GM19240 (cell line): Measurements from ENCODE around the gene ADGRV1.
"Not testable (repeated sequence)": the region's sequence is repeated elsewhere in the genome, so short reads cannot be mapped to it uniquely, and the experiment has no call there.

ENCODE experiments used
- DNase-seq: peaks from one replicate; pipeline ENCODE4 v3.0.0; 2011; ENCODE audit warnings: low spot score; ENCODE audit not compliant: insufficient read length

Gene ADGRV1

GRCh38 chr5:90549729-90550275, 8.8 kb upstream of the ADGRV1 start:
- no peak for DNase-seq

DNA sequence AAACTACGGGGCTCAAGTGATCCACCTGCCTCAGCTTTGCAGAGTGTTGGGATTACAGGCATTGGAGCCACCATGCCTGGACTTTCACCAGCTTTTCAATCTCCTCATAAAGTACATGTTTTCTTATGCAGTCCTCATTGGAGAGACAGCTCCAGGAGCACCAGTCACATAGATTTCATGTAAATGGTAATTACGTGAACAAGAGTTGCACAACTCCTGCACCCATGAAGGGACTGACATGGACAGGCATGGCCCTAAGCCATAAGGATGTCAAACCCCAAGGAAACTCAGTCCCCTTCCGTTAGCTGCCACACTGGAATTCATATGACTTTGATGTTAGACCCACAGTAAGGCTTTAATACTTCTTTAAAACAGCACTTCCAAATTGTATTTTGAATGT, 7.6 kb upstream of the ADGRV1 start:
- no peak for DNase-seq

DNA sequence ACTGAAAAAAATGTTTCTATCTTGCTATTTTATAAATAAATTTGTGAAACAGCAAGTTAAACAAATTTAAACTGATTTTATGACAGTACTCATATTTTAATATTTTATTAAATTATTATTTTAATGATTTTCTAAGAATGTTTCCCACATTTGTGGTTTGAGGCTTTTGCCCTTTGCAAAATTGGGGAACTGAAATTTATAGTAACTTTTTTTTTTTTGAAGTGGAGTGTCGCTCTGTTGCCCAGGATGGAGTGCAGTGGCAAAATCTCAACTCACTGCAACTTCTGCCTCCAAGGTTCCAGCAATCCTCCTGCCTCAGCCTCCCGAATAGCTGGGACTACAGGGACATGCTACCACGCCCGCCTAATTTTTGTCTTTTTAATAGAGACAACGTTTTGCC, 7.2 kb upstream of the ADGRV1 start:
- DNase-seq: no peak

DNA sequence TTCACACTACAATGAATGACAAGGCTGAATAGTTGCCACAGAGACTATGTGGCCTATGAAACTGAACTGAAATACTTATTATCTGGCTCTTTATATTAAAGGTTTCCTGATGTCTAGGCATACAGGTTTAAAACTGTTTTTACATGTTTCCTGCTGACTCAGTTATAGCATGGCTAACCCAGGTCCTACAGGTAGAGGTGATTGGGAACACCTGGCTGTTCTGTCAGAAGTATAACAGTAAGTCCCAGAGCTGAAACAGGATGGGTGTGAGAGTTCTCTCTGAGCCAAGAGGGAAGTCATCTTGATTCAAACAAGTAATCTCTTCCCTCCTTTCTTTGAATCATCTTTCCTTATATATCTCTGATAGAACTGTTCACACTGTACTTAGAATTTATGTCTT, 4.9 kb upstream of the ADGRV1 start:
- DNase-seq: no peak

- no peak for DNase-seq
Measured at GRCh38 chr5:90554358-90555006, 4.1 kb upstream of the ADGRV1 start.

DNA sequence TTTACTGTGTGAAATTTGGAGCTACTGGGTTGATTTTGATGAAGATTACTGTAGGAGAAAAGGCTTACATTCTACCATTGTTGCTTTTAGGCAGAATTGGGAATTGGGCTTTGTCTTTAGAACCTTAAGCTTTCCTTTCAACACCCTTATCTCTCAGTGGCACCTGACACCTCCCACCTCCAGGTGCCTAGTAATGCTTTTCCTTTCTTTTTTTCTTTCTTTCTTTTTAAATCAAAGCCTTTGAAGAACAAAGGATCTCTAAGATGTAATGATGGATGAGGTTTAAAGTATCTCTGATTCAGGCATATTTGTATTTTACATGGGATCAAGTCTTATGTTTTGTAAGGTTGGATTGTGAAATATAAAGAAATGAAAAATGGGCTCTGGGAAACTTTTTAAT, 2.9 kb upstream of the ADGRV1 start:
- no peak for DNase-seq

DNA sequence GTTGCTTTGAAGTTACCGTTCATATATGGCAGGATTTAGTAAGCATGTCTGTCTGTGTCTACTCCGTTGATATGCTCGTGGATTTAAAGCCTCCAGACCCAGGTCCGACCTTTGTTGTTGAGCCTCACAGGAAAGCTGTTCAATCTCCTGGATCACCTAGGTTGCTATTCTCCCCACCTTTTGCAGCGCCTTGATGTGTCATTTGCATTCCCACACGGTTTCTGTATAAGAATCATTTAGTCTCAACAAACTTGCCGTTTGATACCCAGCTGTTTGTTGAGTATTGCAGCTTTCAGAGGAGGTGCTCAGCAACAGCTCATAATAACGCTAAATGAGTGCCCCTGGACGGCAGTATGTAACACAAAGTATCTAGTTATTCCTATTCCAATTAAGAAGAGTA, 1.2 kb upstream of the ADGRV1 start:
- no peak for DNase-seq

DNA sequence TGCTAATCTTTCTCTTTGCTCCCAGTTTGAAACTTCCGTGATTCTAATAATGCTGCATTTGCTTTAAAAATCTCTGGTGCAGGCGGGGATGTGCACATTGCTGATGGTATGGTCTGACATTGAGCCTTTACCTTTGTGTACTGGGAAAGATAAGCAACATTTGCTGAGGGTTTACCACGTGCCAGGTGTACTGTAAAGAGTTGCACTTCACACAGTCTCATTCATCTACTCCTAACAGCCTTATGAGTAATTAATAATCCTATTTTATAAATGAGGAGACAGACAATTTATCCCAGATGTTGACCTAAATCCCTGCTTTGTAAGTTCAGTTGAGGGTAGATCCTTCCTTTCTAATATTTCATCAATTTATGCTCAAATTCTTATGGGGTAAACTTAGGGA, 726 bp upstream of the ADGRV1 start:
- no peak for DNase-seq

- no peak for DNase-seq
Measured at GRCh38 chr5:90560771-90561170, 2.2 kb downstream of the ADGRV1 start.

- DNase-seq: no peak
Measured at GRCh38 chr5:90561766-90562165, 3.2 kb downstream of the ADGRV1 start.

DNA sequence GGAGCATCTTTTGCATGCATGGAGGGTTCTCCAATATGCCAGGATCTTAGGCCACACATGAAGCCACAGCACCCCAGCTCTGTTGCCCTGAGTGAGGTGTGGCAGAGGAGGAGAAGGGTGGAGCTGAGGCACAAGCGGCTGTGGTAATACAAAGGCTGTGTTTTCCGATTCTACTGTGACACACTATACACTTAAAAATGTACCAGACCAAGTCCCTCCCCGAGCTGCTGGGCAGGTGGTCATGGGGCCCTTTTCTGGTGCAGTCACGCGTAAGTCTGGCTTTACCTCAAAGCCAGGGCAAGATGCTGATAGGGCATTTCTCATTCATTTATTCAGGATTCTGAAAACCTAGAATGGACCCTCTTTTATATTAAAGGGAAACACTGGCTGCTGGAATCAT, 3.7 kb downstream of the ADGRV1 start:
- DNase-seq: no peak

GRCh38 chr5:90563108-90563507, 4.5 kb downstream of the ADGRV1 start:
- no peak for DNase-seq

GRCh38 chr5:90565491-90565890, 6.9 kb downstream of the ADGRV1 start:
- no peak for DNase-seq

DNA sequence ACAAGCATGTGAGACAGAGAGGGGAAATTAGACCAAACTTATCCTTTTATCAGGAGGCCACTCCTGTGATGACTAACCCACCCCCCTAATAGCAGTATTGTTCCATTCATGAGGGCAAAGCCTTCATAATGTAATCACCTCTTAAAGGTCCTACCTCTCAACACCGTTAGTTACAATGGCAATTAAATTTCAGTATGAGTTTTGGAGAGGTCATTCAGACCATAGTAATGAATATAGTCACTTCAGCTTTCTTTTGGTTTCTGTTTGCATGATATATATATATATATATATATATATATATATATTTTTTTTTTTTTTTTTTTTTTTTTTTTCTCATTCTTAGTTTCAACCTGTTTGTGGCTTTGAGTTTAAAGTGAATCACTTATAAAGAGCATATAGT, 10.5 kb downstream of the ADGRV1 start:
- no peak for DNase-seq

GRCh38 chr5:90570034-90570433, 11.4 kb downstream of the ADGRV1 start:
- no peak for DNase-seq

DNA sequence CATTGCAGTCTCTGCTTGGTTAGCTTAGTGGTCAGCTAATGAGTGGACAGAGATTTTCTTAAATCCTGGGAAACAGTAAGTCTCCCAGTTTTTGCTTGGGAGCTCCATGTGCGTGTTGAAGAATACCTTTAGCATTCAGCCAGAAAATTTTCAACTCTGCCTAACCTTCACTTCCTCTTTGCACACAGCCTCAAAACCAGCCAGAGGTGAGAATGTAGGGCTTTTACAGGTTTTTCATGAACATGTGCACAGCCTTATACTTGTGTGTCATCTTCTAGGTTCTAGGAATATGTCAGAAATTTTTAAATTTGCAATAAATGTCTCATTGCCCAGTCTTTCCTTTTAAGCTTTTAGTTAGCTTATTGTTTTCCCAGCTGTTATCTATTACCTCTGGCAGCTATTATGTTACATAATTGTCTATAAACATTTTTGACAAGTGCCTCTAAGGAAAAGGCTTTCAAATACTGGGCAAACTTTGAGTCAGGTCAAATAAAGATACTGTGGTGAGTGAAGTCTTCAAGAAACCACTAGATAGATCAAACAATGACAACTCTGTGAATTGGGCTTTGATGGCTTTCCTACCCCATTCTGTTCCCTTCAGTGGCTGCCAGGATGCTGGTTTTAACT, 12.7 kb downstream of the ADGRV1 start:
- no peak for DNase-seq

DNA sequence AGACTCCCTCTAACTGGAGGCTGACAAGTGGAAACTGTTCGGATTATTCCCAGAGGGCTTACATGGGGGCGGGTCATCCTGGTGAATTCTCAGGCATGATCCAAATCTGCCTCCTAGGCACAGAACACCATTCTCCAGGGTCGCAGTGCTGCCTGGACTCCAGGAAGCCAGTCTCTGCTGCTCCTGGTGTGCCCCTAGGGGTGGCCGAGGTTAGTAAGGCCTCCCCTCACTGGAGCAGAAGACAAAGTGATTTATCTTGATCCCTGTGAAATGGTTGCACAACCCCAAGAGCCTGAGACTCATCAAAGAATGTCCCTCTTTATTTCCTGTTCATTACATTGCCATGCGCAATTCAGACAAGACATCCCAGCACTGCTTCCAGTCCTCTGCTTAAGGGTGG, 17.1 kb downstream of the ADGRV1 start:
- no peak for DNase-seq

- not testable (repeated sequence) for DNase-seq
Measured at GRCh38 chr5:90576566-90576965, 18.0 kb downstream of the ADGRV1 start.

- DNase-seq: not testable (repeated sequence)
Measured at GRCh38 chr5:90579905-90580304, 21.3 kb downstream of the ADGRV1 start.

- no peak for DNase-seq
Measured at GRCh38 chr5:90581956-90582355, 23.4 kb downstream of the ADGRV1 start.

DNA sequence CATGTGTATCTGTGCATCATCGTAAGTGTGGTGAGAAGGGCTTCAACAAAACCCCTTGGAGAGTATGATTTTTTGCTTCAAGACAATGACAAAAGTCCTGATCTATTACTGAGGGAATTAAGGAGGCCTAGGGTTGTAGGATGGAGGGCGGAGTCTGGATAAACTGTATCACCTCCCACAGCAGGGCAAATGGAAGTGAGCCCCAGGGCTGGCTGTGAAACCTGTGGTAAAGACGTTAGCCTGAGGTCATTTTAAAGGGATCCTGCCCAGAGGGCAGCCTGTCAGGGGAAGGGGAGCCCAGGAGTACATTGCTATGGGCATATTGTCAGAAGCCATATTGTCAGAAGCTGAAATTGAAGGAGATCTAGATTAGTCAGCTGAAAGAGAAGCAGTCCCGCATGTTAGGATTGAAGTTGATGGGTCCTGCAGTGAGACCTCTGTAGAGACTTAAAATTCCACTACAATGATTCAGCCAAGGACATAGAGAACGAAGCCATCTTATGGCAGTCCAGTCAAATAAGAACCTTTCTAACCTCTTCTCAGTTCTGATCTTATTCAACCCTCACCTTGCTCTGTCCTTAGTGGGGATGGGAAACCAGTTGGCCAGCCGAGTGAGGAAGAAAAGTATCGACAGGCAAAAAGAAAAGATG, 26.9 kb downstream of the ADGRV1 start:
- no peak for DNase-seq

DNA sequence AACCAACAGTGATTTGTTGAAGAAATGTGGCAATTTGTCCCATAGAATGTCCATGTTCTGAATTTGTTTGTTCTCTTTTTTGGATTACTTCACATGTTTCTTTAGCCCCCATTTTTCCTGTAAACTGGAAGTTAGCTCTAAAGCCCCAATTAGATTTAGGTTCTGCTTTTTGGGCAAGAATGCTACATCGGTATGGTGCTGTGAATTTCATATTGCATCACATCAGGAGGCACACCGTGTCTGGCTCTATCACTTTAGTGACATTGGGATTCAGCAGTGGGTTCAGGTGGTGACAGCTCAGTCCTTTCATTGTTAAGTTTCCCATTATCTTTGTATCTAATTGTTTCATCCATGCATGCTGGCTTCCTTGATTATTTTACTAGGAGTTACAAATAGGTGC, 27.9 kb downstream of the ADGRV1 start:
- no peak for DNase-seq

GRCh38 chr5:90590170-90590569, 31.6 kb downstream of the ADGRV1 start:
- no peak for DNase-seq
